Testis (tissue), 3 donors: ENCODE measurements around the gene SYTL2. TPM values are rescaled to one million over a fixed set of nuclear protein-coding genes. Genes with fewer than 3 reads are reported as not detected.

Source experiments
- DNase-seq: peaks from one replicate; pipeline ENCODE4 v3.0.0-alpha.2; 2019
- H3K27ac ChIP-seq, 2 donors: fragments of 200-600 bp; sonication (generic); one replicate each; pipeline ENCODE4 v1.5.1; 2019
- H3K27me3 ChIP-seq: fragments of 200-600 bp; sonication (generic); one replicate; pipeline ENCODE4 v1.5.1; 2019
- H3K36me3 ChIP-seq: fragments of 200-600 bp; sonication (generic); one replicate; pipeline ENCODE4 v1.5.1; 2017; ENCODE audit warnings: low read depth; ENCODE audit errors: missing control alignments
- H3K4me1 ChIP-seq: fragments of 200-600 bp; sonication (generic); one replicate; pipeline ENCODE4 v1.5.1; 2019
- H3K4me3 ChIP-seq, 2 donors: fragments of 200-600 bp; sonication (generic); one replicate each; pipeline ENCODE4 v1.5.1; 2017 to 2019
- H3K9me3 ChIP-seq: fragments of 200-600 bp; sonication (generic); one replicate; pipeline ENCODE4 v1.5.1; 2017
- CTCF ChIP-seq, 3 experiments: fragments of 450-650 bp in 2 of 3; fragments of 200-600 bp in 1 of 3; sonication (generic) in 1 of 3; IDR thresholded peaks; one replicate each; pipeline ENCODE4 v1.5.1; 2016 to 2019; ENCODE audit warnings: antibody characterized with exemption in 3 of 3, mild to moderate bottlenecking in 2 of 3, moderate library complexity in 1 of 3
- POLR2A ChIP-seq: fragments of 450-650 bp; IDR thresholded peaks from one replicate; pipeline ENCODE4 v1.6.1; 2017; ENCODE audit warnings: antibody characterized with exemption, mild to moderate bottlenecking, moderate library complexity
- WGBS, 2 donors: methylation state at CpG; one replicate each; pipeline ENCODE4 v1.1.5; 2018; 5-methylcytosine and 5-hydroxymethylcytosine counted together
- intact Hi-C: fragments of 100-400 bp; cut with DNase I; formaldehyde crosslinking; loops from one replicate; pipeline ENCODE4 v1.15.1; 2023; ENCODE audit warnings: low total_unique reads
- polyA plus RNA-seq: library from polyadenylated mRNA; stranded (reverse); fragments of 350-450 nt; fragmentation: Illumina TruSeq; extraction: RNeasy Lipid Tissue Mini Kit (QIAGEN cat#74804); gene quantifications from one replicate; pipeline ENCODE4 v1.2.3, GENCODE V29; 2014; ENCODE audit warnings: low read depth, low replicate concordance; ENCODE audit not compliant: insufficient read depth
- total RNA-seq, 2 donors: library from RNA; depleted of rRNA; stranded (reverse); fragments of >200 nt; gene quantifications; one replicate each; pipeline ENCODE4 v1.2.3, GENCODE V29; 2016

SYTL2 gene
- total and polyA plus RNA-seq, 3 donors from 2014 or later = 12.3 to 16.9 (median 14.4) TPM

- TF ChIP-seq CTCF (IDR thresholded peaks at IDR 0.05) = no peak
- no peak for TF ChIP-seq POLR2A
- no peak overlapping the region for H3K4me3 ChIP-seq
These were observed 8.5 kb upstream of the SYTL2 start for GRCh38 chr11:85819441-85819840.

GRCh38 chr11:85815186-85815931, 4.4 kb upstream of the SYTL2 start:
- WGBS, 2 donors = 82 to 92% methylated on average over 4 of the region's 4 CpGs
- Histone ChIP-seq H3K27ac (no peak overlapping the region), H3K36me3 (no peaks in the 10 kb centered on the region), H3K27me3 (no peaks in the 10 kb centered on the region), H3K9me3 (no peaks in the 10 kb centered on the region), H3K4me1 (no peaks in the 10 kb centered on the region), H3K4me3 (no peak overlapping the region)
- intact Hi-C loops = no loop called here
- TF ChIP-seq POLR2A (no peak), CTCF (IDR thresholded peaks at IDR 0.05) (no peak)
- no peak for DNase-seq

More at GRCh38 chr11:85819441-85819840, 8.5 kb upstream of the SYTL2 start:
- Histone ChIP-seq H3K27me3 (no peaks in the 10 kb centered on the region), H3K9me3 (no peaks in the 10 kb centered on the region), H3K4me1 (no peaks in the 10 kb centered on the region), H3K36me3 (no peaks in the 10 kb centered on the region), H3K27ac (no peak overlapping the region)
- no peak for DNase-seq
- intact Hi-C loops = no loop called here

- H3K36me3 ChIP-seq = no peaks in the 10 kb centered on the region
- intact Hi-C loops = no loop called here
- no peaks in the 10 kb centered on the region for H3K9me3 ChIP-seq
- no peaks in the 10 kb centered on the region for H3K27me3 ChIP-seq
- 92 to 93% methylated on average over 9 of the region's 9 CpGs for WGBS, 2 donors
- H3K4me1 ChIP-seq = no peaks in the 10 kb centered on the region
- H3K27ac ChIP-seq = no peak overlapping the region
- H3K4me3 ChIP-seq = no peak overlapping the region
- TF ChIP-seq CTCF (IDR thresholded peaks at IDR 0.05) = no peak
- no peak for DNase-seq
These were observed 2.8 kb upstream of the SYTL2 start for GRCh38 chr11:85813721-85814120.

- H3K4me1 ChIP-seq = no peaks in the 10 kb centered on the region
- no peaks in the 10 kb centered on the region for H3K27me3 ChIP-seq
- no peaks in the 10 kb centered on the region for H3K36me3 ChIP-seq
- DNase-seq = no peak
- H3K4me3 ChIP-seq = peak overlapping the region; percentile 61 to 70
- no peaks in the 10 kb centered on the region for H3K9me3 ChIP-seq
- no peak for TF ChIP-seq POLR2A
- TF ChIP-seq CTCF (IDR thresholded peaks at IDR 0.05) = no peak
- intact Hi-C loops = no loop called here
- WGBS, 2 donors = 42 to 53% methylated on average over 13 of the region's 13 CpGs
- no peak overlapping the region for H3K27ac ChIP-seq
These were observed 683 bp upstream of the SYTL2 start for GRCh38 chr11:85811624-85812023.

GRCh38 chr11:85810521-85810870, 445 bp downstream of the SYTL2 start:
- Histone ChIP-seq H3K27ac (peak overlapping the region; percentile 32 to 42), H3K4me3 (peak overlapping the region; percentile 61 to 70), H3K9me3 (no peaks in the 10 kb centered on the region), H3K27me3 (no peaks in the 10 kb centered on the region), H3K36me3 (no peaks in the 10 kb centered on the region), H3K4me1 (no peaks in the 10 kb centered on the region)
- DNase-seq = no peak
- WGBS, 2 donors = 10 to 16% methylated on average over 2 to 10 of the region's 10 CpGs
- intact Hi-C loops = no loop called here
- TF ChIP-seq POLR2A (no peak), CTCF (IDR thresholded peaks at IDR 0.05) (no peak)
